HL-60 (cell line): ENCODE results near the gene MAD1L1.

Source experiments
- CTCF ChIP-seq: IDR thresholded peaks from one replicate; pipeline ENCODE4 v1.5.1; 2011; ENCODE audit warnings: low read length, control low read depth, inconsistent platforms; ENCODE audit not compliant: insufficient read depth
- POLR2AphosphoS5 ChIP-seq: IDR thresholded peaks from 2 replicates; pipeline ENCODE4 v1.6.1; 2012; ENCODE audit warnings: low read depth
- TF ChIP-seq, protein P1 (sequence below): IDR thresholded peaks from 2 replicates; pipeline ENCODE4 v1.6.1; 2012; ENCODE audit warnings: low read depth; ENCODE audit not compliant: insufficient replicate concordance

DNA sequence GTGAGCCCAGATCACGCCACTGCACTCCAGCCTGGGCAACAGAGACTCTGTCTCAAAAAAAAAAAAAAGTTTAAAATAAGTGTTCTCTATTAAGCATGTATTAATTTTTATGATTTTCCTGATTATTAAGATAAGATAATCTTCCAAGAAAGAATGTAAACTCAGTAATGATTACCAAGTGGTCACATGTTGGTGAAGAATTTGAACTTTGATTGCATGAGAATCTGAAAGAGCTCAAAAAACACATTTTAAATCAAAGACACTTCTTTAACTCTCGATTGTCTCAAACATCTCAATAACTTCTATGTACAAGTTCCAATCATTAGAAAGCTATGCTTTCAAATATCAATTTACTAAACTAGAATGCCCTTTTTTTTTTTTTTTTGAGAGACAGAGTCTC is 47.7 kb upstream of the MAD1L1 start:
- TF ChIP-seq CTCF (no peak), POLR2AphosphoS5 (no peak)
- TF ChIP-seq, protein P1, sequence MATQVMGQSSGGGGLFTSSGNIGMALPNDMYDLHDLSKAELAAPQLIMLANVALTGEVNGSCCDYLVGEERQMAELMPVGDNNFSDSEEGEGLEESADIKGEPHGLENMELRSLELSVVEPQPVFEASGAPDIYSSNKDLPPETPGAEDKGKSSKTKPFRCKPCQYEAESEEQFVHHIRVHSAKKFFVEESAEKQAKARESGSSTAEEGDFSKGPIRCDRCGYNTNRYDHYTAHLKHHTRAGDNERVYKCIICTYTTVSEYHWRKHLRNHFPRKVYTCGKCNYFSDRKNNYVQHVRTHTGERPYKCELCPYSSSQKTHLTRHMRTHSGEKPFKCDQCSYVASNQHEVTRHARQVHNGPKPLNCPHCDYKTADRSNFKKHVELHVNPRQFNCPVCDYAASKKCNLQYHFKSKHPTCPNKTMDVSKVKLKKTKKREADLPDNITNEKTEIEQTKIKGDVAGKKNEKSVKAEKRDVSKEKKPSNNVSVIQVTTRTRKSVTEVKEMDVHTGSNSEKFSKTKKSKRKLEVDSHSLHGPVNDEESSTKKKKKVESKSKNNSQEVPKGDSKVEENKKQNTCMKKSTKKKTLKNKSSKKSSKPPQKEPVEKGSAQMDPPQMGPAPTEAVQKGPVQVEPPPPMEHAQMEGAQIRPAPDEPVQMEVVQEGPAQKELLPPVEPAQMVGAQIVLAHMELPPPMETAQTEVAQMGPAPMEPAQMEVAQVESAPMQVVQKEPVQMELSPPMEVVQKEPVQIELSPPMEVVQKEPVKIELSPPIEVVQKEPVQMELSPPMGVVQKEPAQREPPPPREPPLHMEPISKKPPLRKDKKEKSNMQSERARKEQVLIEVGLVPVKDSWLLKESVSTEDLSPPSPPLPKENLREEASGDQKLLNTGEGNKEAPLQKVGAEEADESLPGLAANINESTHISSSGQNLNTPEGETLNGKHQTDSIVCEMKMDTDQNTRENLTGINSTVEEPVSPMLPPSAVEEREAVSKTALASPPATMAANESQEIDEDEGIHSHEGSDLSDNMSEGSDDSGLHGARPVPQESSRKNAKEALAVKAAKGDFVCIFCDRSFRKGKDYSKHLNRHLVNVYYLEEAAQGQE: no peak
